GM21381 (cell line): Measurements from ENCODE around the gene MTX1.

Source experiments
- ATAC-seq: cut with Tn5 transposase; IDR thresholded peaks from one replicate; pipeline ENCODE4 v1.9.1; 2021; ENCODE audit warnings: mild to moderate bottlenecking, moderate library complexity; ENCODE audit not compliant: unreplicated experiment

The MTX1 gene

DNA sequence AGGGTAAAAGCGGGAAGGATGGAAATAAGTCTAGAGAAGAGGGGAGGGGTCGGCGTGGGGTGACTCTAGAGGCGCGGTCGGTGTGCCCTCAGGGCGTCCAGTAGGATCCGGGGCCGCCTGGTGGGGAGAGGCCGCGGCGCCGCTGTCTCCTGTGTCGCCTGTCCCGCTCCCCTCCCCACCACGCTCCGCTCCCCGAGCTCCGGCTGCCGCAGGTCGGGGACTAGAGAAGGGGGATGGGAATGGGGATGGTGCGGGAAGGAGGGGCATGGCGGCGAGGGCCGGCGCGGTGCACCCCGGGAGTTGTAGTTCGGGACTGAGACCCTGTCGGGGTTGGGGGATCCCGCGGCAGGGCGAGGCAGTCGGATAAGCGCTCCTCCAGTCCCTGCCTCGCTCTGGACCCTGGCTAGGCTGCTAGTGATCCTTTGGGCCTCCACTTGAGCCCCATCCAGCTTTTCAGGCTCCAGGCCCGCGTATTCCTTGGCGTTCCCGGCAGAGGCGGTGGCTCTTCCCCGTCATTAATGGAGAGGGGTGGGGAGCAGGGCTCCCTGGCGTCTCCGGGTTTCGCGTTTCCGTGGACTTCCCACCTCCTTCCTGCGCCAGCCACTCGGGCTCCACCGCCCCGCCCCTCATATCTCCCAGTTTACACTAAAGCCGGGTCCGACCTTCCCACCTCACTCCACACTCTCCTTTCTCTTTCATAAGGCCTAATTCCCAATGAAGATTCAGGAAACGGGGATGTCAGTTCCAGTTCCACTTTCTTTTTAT lies 46.9 kb downstream of the MTX1 start, which contains the start of gene ENTREP3:
Gene ENTREP3 (minus strand): TSS at position 241 of the 765 bp plus-strand sequence. CDS start 606 bp downstream, outside the sequence.
- peak; percentile 56 for ATAC-seq

DNA sequence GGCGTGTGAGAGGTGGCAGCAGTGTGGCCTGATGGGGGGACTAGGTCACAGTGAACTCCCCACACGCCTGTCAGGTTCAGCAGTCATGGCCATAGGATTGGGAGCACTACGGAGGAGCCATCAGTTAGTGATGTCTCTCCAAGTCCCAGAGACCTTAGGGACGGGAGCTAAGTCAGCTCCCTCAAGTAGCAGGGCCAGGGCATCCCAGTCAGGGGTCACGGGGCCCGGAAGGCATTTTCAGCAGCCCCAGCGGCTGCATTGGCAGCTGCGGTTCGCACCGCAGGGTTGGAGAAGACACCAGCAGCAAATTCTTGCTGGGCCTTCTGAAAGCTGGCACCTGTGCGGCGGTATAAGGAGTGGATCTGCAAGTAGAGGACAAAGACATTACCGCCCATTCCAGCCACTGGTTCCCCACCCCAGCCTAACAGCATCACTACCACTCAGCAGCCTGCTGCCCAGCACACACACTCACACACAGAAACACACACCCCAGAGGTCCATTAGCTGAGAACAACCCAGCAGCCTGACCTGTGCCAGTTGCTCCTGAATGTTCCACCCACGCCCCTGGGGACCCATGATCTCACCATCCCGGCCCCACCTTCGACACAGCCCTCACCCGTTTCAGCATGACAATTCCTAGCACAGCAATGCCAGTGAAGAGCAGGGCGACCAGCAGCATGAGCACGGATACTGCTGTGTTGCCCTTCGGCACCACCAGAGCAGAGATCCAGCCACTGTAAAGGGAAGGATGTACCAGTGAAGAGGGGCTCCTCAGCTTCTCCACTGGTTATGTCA lies 47.8 kb downstream of the MTX1 start:
- no peak for ATAC-seq

DNA sequence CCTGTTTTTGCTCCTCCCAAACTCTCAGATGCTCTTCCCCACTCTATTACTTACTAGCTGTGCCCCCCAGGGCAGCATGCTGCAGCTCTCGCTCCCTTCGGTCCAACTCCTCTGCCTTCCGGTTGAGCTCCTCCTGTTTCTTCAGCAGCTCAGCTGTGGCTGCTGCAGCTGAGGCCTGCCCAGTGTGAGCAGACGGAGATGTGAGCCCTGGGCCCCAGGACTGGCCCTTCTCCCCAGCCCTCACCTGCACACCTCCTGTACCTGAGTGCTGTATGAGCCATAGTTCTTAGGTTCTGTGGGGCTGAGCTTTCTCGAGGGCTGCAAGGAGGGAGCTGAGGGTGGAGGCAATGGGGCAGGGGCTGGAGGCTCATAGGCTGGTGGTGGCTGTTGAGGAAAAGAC lies 51.8 kb downstream of the MTX1 start:
- no peak for ATAC-seq

DNA sequence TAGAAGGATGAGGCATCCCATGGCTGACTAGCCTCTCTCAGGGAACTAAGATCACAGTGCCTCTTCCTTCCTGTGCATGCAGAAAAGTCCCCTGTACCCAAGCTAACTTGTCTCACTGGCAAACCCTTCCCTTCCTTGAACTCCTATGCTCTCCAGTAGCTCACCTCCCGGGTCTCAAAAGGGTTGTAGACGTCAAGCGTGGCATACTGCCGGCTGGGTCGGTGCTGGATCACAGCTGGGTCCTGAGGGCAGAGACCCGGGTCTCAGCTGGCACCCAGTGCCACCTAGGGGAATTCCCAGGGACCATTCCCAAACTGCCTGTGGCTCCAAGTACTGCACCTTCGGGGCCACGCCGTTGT lies 53.0 kb downstream of the MTX1 start:
- ATAC-seq, result peak; percentile 16

DNA sequence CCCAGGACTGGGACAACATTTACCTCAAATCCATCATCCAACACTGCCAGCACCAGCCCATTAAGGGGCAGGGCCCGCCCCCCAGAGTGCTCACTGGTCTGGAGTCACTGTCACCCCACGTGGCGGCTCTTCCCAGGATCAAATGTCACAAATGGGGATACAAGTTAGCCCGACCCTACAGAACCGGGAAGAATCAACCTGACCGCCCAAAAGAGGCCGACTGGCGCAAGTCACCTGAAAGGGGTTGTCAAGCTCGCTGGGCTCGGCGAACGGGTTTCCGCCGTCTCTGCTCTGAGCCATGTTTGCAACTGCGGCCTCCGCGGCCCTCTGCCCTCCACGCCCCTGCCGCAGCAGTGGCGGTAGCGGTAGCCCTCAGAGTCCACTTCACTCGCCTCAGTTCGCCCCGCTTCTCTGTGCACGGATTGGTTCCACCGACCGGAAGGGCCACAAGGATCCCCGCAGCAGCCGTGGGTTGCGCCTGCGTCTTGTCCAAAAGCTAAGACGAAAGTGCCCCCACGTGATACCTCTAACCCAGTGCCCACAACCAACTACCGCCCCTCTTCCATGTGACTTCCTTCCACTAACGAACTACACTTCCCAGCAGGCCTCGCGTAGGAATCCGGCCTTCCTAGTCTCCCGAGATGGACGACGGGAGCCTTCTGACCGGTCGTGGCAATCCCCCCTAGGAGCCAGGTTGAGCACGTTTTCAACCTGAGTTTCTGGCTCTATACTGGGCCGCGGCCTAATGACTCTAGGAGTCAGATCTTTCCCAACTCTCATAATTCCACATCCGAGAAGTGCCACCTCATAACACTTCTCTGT lies 53.6 kb downstream of the MTX1 start, which contains the start of gene SCAMP3:
Gene SCAMP3 (minus strand): TSS at position 509 of the 822 bp plus-strand sequence. CDS start 209 bp downstream, at position 300.
- ATAC-seq, result peak; percentile 89

DNA sequence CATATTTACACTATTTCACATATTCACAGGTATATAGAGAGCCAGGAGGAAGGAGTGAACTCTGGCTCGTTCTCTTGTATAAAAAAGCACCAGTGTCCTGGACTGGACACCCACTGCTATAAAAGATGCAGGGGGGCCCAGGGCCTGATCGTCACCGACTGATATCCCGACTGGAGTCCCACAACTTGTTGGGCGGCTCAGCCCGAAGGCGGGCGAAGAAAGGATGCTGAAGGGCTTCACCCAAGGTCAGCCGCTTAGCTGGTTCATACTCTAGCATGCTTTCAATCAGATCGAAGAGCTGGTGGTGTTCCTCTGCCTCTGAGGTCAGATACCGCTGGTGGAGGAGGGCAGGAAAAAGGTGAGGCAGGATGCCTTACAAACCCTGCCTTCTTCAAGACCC lies 54.6 kb downstream of the MTX1 start:
- no peak for ATAC-seq
